GM21717 (cell line): Measurements from ENCODE around the gene PDE9A.

Experiments used
- ATAC-seq: cut with Tn5 transposase; IDR thresholded peaks from one replicate; pipeline ENCODE4 v1.9.1; 2021; ENCODE audit warnings: mild to moderate bottlenecking, moderate library complexity; ENCODE audit not compliant: unreplicated experiment

Gene PDE9A

DNA sequence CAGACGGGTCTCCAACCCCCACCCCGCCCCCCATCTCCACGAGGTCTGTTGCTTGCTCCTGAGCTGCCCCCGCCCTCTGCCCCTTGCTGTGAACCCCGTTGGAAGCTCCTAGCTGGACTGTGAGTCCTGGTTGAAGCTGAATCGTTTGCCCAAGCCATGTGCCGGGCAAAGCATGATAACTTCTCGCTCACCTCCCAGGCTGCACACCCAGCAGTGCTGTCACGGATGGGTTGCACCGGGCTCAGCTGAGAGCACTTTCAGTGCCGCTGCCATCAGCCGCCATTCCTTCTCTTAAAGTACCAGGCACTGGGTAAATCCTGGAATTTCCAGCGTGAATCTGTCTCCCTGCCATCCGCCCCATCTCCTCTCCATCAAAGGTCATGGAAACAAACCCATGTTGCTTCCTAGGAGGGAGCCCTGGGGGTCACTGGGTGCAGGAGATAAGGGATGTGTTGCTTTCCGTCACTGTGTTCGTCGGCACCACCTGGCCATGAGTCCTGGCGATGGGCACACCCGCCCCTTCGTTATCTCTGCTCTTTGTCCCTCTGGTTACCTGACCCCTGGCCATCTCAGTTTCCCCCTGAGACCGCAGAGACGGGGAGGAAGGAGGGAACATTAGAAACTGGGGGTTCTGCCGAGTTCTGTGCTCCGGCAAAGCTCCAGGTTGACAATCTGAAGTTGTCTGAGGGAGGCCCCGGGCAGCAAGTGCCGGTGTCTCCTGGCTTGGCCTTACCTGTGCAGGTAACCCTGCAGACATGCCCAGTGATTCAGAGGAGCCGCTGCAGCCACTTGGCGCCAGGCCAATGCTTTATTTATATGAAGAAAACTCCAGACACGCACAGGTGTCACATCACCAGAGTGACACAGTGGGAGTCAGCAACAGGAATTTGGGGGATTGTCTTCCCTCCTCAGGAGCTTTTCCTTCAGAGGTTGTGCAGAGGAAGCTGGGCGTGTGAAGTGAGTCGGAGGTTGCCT lies 2.7 kb downstream of the PDE9A start:
- no peak for ATAC-seq

DNA sequence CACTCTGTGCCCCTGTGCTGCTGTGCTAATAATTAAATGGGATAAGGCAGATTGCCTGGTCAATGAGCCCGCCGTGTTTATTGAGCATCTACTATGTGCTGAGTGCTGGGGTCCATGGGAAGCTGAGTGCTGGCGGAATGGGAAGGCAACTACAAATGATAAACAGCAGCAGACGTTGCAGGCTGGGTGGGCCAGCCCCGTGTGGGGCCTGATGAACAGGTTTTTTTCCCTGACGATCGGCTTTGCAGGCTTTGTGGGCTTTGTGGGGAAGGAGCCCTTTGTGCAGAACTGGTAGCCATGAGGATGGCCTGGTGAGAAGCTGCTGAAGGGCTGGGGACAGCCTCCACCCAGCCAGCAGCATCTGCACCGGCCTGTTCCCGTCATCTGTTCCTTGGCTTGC lies 3.5 kb downstream of the PDE9A start:
- no peak for ATAC-seq

DNA sequence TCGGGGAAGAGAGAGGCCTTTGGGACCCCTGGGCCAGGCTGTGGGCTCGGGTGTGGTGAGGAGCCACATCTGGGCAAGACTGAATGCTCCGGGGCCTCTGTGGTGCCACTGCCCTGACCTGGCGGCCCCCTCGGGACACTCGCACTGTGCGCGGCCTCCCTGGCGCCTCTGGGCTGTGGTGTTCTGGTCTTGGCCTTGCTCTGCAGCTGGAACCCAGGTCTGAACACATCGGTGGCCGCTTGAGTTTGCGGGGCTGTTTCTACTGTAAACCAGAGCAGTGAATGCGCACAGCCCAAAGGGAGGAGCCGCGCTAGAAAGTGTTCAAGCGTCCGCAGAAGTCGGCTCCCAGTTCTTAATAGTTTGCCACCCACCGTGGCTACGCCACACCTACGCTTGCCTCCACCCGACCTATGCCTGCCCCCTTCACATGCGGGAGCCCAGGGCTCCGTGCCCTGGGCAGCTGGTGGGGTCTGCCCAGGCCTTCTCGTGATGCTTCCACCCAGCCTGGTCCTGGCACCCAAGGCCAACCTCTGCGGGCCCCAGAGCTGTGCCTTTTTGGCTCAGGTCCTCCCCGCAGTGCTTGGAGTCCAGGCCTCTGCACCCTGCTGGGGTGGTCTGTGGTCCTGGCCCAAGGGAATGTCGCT lies 4.4 kb downstream of the PDE9A start:
- ATAC-seq: no peak

DNA sequence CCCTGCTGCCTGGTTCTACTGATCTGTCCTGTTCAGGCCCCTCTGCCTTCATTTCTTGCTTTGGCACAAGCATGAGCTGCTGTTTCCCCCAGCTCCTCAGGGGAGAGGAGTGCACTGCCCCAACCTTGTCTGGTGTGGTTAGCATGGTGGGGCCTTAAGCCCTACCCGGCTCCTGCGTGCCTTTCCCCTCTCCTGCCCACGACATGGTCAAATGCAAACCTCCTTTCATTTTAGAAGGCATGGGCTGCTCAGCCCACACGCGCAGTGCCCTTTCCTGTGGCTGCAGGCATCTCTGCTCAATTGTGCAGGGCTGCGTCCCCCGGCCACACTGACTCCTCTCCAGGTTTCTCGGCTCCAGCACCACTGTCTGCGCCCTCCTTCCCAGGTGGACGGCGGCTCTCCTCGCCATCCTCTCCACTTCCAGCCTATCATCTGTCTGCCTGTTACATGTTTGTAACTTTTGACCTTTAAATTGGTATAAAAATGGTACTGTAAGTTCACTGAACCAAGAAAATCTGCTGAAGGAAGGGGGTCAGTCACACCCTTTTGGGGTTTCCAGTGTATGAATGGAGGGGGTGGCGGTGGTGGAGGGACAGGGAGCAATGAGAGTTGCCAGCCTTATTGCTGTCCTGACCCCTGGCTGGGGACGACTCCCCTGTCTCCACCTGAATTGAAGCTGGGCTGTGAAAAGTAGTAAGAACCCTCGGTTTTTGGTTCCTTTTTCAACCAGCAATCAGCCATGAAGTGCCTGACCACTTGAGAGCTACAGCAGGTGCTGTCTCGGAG lies 5.1 kb downstream of the PDE9A start:
- ATAC-seq: no peak

DNA sequence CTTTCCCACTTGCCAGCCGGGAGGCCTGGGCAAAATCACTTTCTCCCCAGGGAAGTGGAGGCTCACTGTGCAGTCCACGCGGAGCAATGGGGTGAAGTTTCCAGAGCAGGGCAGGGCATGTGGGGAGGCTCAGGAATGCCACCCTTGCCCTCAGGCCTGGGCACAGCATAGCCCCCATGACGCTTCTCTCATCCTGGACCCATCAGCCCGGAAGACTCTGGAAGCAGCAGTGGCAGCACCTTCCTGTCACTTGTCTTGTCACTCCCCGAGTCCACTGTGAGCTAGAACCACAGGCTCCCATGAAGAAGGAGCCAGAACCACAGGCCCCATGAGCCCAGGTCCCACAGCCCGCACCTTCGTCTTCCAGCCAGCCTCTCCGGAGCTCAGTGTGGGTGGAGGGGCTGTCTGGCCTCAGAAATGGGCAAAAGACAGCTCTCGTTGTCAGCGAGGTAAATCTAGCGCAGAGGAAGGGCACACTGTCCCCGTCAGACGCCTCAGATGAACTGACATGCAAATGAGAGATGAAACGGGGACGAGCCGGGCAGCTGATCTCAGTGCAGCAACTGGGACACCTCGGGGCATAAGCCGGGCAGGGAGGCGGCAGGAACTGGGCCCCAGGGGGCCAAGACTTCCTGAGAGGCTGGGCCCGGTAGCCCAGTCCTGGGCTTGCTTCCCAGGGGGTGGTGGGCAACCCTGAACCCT lies 6.1 kb downstream of the PDE9A start:
- no peak for ATAC-seq

DNA sequence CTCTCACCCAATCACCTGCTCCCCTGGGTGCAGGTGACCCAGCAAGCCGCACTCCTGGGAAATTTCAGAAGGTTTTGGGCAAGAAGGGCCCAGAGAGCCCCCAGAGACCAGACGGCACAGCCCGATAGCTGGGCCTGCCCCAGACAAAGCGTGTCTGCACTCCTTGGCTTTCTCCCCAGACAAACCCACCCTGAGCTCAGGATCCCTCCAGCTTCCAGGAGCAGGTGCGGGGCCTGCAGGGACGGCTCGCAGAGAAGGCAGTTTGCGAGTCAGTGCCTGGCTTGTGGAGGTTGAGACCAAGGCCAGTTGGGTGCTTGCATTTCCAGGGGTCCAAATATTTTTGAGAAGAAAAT lies 6.7 kb downstream of the PDE9A start:
- no peak for ATAC-seq

DNA sequence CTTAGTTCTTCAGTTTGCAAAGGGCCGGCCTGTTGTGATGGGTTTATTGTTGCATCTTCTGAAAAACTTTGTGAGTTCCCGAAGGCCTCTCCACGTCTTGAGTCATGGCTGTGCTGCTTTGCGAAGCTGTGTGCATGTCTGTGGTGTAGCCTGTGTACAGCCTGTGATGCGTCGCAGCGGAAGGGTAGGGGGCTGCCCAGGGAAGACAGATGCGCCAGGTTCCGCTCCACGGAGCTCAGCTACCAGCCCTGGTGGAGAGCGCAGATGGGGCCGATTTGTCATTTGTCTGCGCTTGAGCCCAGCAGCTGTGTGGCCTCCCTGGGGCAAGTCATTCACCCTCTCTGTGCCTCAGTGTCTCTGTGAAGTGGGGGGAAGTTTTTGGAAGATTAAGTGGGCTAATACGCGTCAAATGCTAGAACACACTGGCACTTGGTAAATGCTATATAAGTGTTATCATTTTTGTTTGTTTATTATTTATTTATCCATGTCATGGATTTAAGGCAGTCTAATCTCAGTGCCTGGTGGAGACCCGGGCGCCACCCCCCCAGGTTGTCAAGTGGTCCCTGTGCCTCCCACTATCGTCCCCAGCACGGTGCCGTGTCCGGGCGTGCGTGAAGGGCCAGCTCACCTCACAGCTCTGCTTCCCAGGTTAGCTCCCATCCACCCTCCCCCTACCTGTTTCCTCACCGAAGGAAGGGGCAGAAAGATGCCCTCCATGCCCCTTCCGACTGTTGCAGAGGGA lies 8.4 kb downstream of the PDE9A start:
- no peak for ATAC-seq

DNA sequence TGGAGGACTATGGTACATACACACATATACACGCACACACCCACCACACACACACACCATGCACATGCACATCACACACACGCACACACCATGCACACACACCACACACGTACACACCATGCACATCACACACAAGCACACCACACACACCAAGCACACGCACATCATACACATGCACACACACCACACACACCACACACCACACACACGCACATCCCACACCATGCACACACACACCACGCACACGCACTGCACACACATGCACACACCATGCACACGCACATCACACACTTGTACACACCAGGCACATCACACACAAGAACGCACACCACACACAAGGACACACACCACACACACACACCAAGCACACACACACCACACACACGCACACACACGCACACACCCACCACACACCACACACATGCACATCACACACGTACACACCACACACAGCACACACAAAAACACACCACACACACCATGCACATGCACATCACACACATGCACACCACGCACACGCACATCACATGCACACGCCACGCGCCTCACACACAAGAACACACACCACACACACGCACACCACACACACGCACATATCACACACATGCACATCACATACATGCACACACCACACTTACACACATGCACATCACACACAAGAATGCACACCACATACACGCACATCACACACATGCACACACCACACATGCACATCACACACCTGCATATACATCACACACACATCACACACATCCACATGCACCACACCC lies 9.2 kb downstream of the PDE9A start:
- ATAC-seq: no peak

DNA sequence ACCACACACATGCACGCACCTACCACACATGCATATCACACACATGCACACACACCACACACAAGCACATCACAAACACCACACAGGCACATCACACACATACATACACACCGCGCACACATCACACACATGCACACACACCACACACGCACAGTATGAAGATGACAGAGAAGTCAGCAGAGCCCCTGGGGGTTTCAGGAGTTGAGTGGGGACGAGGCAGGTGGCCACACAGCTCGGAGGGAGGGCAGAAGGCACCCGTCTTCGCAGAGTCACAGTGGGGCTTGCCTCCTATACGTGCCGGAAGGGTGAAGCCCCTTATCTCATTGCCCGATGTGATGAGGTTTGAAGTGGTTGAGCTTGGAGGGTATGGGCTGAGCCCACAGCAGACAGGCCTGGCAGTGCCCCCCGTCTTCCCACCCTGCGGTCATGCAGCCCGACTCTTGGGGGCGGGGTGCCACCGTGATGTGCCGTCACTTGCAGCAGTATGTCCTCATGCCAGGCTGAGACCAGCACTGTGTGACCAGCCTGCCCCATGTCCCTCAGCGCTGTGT lies 9.9 kb downstream of the PDE9A start:
- ATAC-seq: no peak

DNA sequence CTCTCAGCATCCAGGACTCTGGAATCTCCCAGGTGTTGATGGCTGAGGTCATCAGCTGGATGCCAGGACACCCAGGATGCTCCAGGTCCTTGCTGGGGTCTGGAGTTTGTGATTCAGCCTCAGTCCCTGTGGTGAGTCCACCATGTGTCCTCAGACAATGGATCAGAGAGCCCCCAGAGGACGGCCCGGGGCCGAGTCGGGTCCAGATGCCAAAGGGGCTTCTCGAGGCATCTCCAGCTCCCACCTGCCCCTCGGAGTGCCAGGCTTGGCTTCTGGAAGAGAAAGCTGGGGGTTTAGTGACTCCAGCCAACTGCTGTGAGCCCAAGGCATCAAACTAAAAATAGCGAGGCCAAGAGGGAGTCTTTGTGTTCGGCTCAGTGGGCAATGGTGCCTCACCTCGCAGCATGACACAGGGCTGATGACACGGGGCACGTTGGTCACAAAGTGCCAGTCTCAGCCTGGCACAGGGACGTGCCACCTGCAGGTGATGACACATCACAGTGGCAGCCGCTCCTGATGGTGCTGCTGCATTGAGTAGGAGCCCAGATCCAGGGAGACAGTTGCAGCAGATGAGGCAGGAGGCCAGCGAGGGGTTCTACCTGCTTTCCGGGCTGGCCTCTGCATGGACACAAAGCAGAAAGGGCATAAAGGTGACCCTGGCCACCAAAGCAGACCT lies 10.6 kb downstream of the PDE9A start:
- ATAC-seq: no peak

DNA sequence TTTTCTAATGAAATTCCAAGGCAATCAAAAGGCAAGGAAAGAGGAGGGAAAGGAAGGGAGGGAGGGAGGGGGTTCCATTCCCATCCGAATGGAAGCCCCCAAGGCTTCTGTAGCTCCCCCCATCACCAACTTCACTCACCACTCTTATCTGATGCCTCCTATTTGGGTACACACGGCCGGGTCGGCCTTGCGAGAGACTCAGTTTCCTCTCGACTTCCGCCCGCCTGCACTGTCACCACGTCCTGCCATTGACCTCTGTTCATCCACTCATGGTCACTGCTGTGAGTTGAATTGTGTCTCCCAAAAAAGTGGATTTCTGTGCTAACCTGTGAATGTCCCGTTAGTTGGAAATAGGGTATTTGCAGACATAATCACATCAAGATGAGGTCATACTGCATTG lies 11.2 kb downstream of the PDE9A start:
- no peak for ATAC-seq

DNA sequence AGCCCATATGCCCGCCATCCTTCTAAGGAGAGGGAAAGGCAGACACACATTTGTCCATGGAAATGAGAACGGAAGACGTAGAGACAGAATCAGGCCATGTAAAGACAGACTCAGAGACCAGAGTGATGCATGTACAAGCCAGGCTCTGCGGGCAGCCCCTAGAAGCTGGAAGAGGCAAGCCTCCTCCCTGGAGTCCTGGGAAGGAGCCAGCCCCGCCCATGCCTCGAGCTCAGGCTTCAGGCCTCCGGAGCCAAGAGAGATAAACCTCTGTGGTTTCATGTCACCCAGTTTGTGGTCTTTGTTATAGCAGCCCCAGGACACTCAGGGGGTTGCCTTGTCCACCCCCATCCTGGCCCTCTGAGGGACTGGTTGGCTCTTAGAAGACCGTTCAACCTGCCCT lies 11.6 kb downstream of the PDE9A start:
- ATAC-seq: no peak

DNA sequence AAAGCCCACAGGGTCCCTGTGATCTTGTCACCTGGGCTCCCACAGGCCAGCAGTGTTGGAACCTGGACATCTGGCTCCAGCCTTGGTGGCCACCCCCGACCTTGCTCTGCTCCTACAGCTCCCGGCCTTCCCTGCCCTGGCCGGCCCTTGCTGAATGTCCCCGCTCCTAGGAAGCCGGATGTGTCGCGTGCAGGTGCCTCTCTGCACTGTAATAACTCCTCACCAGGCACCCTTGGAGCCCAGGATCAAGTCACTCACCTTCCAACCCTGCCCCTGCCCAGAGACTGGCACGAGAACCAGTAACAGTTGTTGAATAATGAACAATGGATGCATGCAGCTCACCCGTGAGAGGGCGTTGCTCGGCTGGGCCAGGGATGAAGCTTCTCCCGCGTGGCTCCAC lies 12.1 kb downstream of the PDE9A start:
- no peak for ATAC-seq

DNA sequence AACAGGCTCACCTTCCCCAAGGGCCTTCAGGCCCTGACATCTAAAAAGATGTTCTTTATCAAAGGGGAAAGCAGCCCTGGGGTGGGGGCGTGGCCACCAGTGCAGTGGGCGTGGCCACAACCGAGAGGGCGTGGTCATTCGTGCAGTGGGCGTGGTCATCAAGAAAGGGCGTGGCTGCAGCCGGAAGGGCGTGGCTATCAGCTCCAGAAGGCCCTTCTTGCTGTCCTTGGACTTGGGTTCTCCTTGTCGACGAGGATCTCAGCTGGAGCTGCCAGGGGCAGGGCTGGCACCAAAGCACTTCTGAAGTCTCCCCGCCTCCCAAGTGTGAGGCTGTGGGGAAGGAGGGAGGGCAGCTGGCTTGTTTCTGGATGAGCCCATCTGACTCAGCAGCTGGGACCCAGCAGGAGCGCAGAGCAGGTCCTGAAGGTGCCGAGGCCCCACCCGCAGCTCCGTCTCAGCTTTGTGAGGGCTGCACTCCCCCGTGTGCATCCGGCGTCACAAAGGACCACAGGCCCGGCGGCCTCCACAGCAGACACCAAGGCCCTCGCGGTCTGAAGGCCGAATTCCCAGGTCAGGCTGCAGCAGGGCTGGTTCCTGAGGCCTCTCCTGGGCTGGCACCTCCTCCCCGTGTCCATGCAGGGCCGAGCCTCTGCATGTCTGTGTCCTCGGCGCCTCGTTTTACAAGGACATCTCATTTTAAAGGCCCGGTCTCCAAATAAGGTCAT lies 12.8 kb downstream of the PDE9A start:
- ATAC-seq: no peak

DNA sequence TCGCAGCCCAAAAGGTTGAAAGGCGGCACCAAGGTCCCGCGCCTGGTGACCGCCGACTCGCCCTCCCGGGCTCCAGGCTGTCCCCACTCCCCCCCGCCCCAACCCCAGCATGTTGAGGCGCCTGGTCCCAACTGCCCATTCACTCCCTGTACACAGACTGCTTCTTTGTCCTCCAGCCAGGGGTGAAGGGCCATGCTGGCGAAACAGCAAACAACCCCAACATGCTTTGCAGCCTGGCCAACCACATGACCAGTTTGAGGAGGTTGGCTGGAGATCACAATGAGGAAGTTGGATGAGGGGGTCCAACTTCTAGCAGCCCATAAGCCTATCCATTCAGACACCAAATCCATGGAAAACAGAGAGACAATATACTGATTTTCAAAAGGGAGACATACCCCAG lies 13.5 kb downstream of the PDE9A start:
- ATAC-seq: no peak

DNA sequence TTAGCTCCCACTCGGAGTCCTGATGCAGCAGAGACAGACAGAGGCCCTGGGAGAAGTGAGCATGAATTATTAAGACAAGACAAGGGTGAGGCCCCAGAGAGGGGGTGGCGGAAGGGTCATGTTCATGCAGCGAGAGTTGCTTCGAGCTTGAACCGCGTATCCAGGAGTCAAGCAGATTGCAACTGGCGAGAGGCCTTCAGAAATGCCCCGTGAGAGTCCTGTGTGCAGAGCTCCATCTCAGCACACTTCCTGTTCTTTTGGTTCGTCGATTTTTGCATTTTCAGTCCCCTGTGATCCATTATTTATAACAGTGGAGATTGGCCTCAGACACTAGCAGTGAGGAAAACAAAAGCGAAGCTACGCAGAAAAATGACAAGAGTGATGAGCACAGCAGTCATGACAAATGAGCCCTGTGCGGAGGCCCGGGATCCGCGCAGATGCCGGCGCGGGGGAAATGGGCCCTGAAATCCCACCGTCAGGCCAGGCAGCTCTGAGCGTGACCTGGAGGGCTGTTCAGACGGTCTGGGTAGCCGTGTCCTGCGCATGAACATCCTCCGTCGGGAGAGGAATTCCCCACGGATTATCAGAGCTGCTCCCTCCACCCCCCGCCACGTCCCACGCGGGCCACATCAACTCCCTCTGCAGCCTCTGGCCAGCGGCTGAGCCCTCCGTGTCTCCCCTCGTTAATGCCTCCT lies 15.0 kb downstream of the PDE9A start:
- ATAC-seq: no peak

DNA sequence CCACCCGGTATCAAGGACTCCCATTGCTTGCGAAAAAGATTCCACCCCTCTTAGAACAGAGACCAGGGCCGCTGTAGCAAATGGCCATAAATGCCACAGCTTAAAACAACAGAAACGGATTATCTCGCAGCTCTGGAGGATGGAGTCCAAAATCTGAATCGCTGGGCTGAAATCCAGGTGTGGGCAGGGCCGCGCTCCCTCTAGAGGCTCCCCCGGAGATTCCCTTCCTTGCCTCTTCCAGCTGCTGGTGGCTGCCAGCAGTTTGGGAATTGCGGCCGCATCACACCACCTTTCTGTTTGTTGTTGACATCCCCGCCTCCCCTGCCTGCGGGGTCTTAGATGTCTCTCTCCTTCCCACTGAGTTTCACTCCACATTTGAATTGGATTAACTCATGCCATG lies 15.6 kb downstream of the PDE9A start:
- ATAC-seq: no peak
